K562 (cell line): ENCODE measurements around the gene CALML6. TPM values are rescaled to one million over a fixed set of nuclear protein-coding genes. Genes with fewer than 3 reads are reported as not detected.

Source experiments
- ATAC-seq: fragments of 200-7000 bp; cut with Tn5 transposase; 3 replicates; pipeline ENCODE4 v1.9.1; 2020; ENCODE audit warnings: moderate library complexity
- BruUV-seq: library from RNA; stranded (reverse); fragments of 400-500 nt; replicated peaks from 2 replicates; lab custom pipeline; 2021; lab: Mats Ljungman, UMichigan
- CTCF ChIA-PET: fragments of 300-600 bp; formaldehyde crosslinking; extraction: SDS; loops from one replicate; lab custom pipeline; 2021; ENCODE audit warnings: low intra/inter-chr PET ratio; lab: Yijun Ruan, JAX
- POLR2A ChIA-PET: fragments of 300-600, 350-650 bp; sonication (Branson Sonifier 250); formaldehyde crosslinking; extraction: SDS; loops from one replicate; lab custom pipeline; 2021; ENCODE audit warnings: antibody characterized with exemption, inconsistent platforms; lab: Yijun Ruan, JAX
- DNase-seq, 4 experiments: peaks; one replicate each; pipeline versions ENCODE4 v3.0.0 to v3.0.0-alpha.2; 2011 to 2018; ENCODE audit warnings: low spot score in 3 of 4, mixed read lengths in 3 of 4; ENCODE audit errors: extremely low read depth in 1 of 4
- FAIRE-seq: peaks from 2 replicates; lab custom pipeline; 2011; peaks lifted over from hg19 to GRCh38; lab: Jason Lieb, UNC
- H2AFZ ChIP-seq: 2 replicates; pipeline ENCODE4 v1.6.0; 2011; ENCODE audit warnings: low read depth, low read length, control low read depth, inconsistent platforms
- H3K27ac ChIP-seq: fragments of 200-600 bp; 3 replicates; pipeline ENCODE4 v1.8.0; 2011; ENCODE audit warnings: low read depth, mild to moderate bottlenecking, control low read depth, inconsistent platforms, low read length, moderate library complexity, mixed read lengths; ENCODE audit errors: extremely low read depth
- H3K27me3 ChIP-seq, 2 experiments: fragments of 300-600 bp in 1 of 2; 2 replicates in 1 of 2; 3 replicates in 1 of 2; pipeline versions ENCODE4 v1.6.0 to v1.8.0; 2011; ENCODE audit warnings: inconsistent platforms in 2 of 2, low read length in 2 of 2, mild to moderate bottlenecking in 1 of 2, mixed read lengths in 1 of 2, moderate library complexity in 1 of 2; ENCODE audit not compliant: control insufficient read depth in 2 of 2, insufficient read depth in 2 of 2
- H3K36me3 ChIP-seq: fragments of 300-600 bp; 3 replicates; pipeline ENCODE4 v1.8.0; 2011; ENCODE audit warnings: mild to moderate bottlenecking, low read length, inconsistent platforms; ENCODE audit not compliant: control insufficient read depth, insufficient read depth
- H3K4me1 ChIP-seq, 2 experiments: fragments of 200-600 bp in 1 of 2; replicated peaks in 1 of 2; 2 replicates in 1 of 2; 3 replicates in 1 of 2; pipeline versions ENCODE4 v1.5.1 to v1.8.0; 2011; ENCODE audit warnings: inconsistent platforms in 2 of 2, low read length in 2 of 2, mild to moderate bottlenecking in 1 of 2, mixed read lengths in 1 of 2, moderate library complexity in 1 of 2; ENCODE audit not compliant: control insufficient read depth in 2 of 2, insufficient read depth in 2 of 2
- H3K4me2 ChIP-seq: 2 replicates; pipeline ENCODE4 v1.6.1; 2011; ENCODE audit warnings: low read length, control low read depth, inconsistent platforms, mixed read lengths; ENCODE audit not compliant: insufficient read depth
- H3K4me3 ChIP-seq: fragments of 200-600 bp; sonication (generic), shearing (Covaris generic); 2 replicates; pipeline ENCODE4 v1.5.1; 2016; ENCODE audit warnings: control low read depth, inconsistent platforms
- H3K79me2 ChIP-seq: fragments of 200-600 bp; 3 replicates; pipeline ENCODE4 v1.8.0; 2011; ENCODE audit warnings: low read length, inconsistent platforms; ENCODE audit not compliant: control insufficient read depth, insufficient read depth
- H3K9ac ChIP-seq, 2 experiments: 2 replicates each; pipeline versions ENCODE4 v1.6.0 to v1.6.1; 2011; ENCODE audit warnings: low read depth in 2 of 2, low read length in 2 of 2, control low read depth in 1 of 2, inconsistent platforms in 1 of 2, mild to moderate bottlenecking in 1 of 2, mixed read lengths in 1 of 2; ENCODE audit not compliant: insufficient read depth in 1 of 2
- H3K9me1 ChIP-seq: one replicate; pipeline ENCODE4 v1.6.0; 2011; ENCODE audit warnings: inconsistent platforms, mild to moderate bottlenecking, low read length, moderate library complexity; ENCODE audit not compliant: control insufficient read depth, insufficient read depth
- H3K9me3 ChIP-seq: replicated peaks from 2 replicates; pipeline ENCODE4 v1.5.1; 2011; ENCODE audit warnings: low read depth, low read length, inconsistent platforms; ENCODE audit not compliant: control insufficient read depth, insufficient read depth
- H4K20me1 ChIP-seq: replicated peaks from 2 replicates; pipeline ENCODE4 v1.6.1; 2011; ENCODE audit warnings: low read length, inconsistent platforms, mixed read lengths; ENCODE audit not compliant: control insufficient read depth, insufficient read depth
- C11orf30 ChIP-seq: fragments of 450-650 bp; IDR thresholded peaks from 2 replicates; pipeline ENCODE4 v1.6.1; 2016; ENCODE audit warnings: low read depth, mild to moderate bottlenecking
- CBFA2T3 ChIP-seq: fragments of 450-650 bp; IDR thresholded peaks from 2 replicates; pipeline ENCODE4 v1.6.1; 2017
- HMBOX1 ChIP-seq: sonication (generic); IDR thresholded peaks from 2 replicates; pipeline ENCODE4 v1.6.1; 2016
- KAT7 ChIP-seq: sonication (generic); formaldehyde crosslinking; IDR thresholded peaks from 2 replicates; pipeline ENCODE4 v1.8.0; 2022; ENCODE audit warnings: missing genetic modification reagents, mild to moderate bottlenecking, borderline replicate concordance
- MTA2 ChIP-seq: fragments of 450-650 bp; IDR thresholded peaks from 2 replicates; pipeline ENCODE4 v1.6.1; 2016; ENCODE audit warnings: low read depth
- NR2C2 ChIP-seq, 2 experiments: fragments of 200-800 bp in 1 of 2; sonication (Bioruptor generic) in 1 of 2; sonication (generic) in 1 of 2; formaldehyde crosslinking in 1 of 2; IDR thresholded peaks; 2 replicates each; pipeline versions ENCODE4 v1.6.1 to v1.8.0; 2016 to 2022; ENCODE audit warnings: mild to moderate bottlenecking in 1 of 2, missing compliant biosample characterization in 1 of 2, missing genetic modification characterization in 1 of 2, missing genetic modification reagents in 1 of 2
- POLR2B ChIP-seq: fragments of 450-650 bp; IDR thresholded peaks from 2 replicates; pipeline ENCODE4 v1.6.1; 2018; ENCODE audit warnings: low read depth; ENCODE audit not compliant: partially characterized antibody
- POLR2H ChIP-seq: IDR thresholded peaks from 2 replicates; pipeline ENCODE4 v1.6.1; 2016; ENCODE audit warnings: missing genetic modification characterization, low read depth, mild to moderate bottlenecking, control low read depth, missing compliant biosample characterization, moderate library complexity
- ZBTB7A ChIP-seq: IDR thresholded peaks from 2 replicates; pipeline ENCODE4 v1.6.1; 2011; ENCODE audit warnings: low read depth, mild to moderate bottlenecking, low read length, moderate library complexity, borderline replicate concordance; ENCODE audit not compliant: control insufficient read depth
- ZEB2 ChIP-seq: fragments of 450-650 bp; IDR thresholded peaks from 2 replicates; pipeline ENCODE4 v1.6.1; 2016
- ZNF121 ChIP-seq: sonication (generic); formaldehyde crosslinking; conservative IDR thresholded peaks from 2 replicates; pipeline ENCODE4 v1.8.0; 2022; ENCODE audit warnings: missing genetic modification reagents
- ZNF253 ChIP-seq: fragments of 250-450 bp; sonication (Bioruptor Pico); conservative IDR thresholded peaks from 2 replicates; pipeline ENCODE4 v1.6.1; 2021; ENCODE audit warnings: mild to moderate bottlenecking
- ZNF695 ChIP-seq: fragments of 450-650 bp; formaldehyde crosslinking; IDR thresholded peaks from 2 replicates; pipeline ENCODE4 v1.4.0; 2020; ENCODE audit warnings: mild to moderate bottlenecking, moderate library complexity
- ZSCAN29 ChIP-seq: fragments of 450-650 bp; IDR thresholded peaks from 2 replicates; pipeline ENCODE4 v1.6.1; 2017
- WGBS: fragments of 100-300 bp; shearing (Covaris generic); methylation state at CpG from one replicate; pipeline ENCODE4 v1.1.6; 2016; ENCODE audit warnings: low coverage, mixed read lengths; ENCODE audit not compliant: insufficient coverage; ENCODE audit errors: missing lambda C conversion rate; 5-methylcytosine and 5-hydroxymethylcytosine counted together
- in situ Hi-C: fragments of 300-500 bp; cut with MboI; formaldehyde crosslinking; loops from 4 replicates; pipeline ENCODE4 v1.15.0; 2018; ENCODE audit warnings: inconsistent platforms, mixed read lengths
- intact Hi-C: fragments of 100-400 bp; cut with micrococcal nuclease; formaldehyde crosslinking; loops from 2 replicates; pipeline ENCODE4 v1.14.2; 2022
- polyA plus RNA-seq, 8 experiments: library from polyadenylated mRNA; depleted of rRNA in 4 of 8; stranded (reverse) in 5 of 8; unstranded in 3 of 8; fragments of >200 nt; fragmentation: Nextera tagmentation in 2 of 8; fragmentation: Illumina TruSeq in 1 of 8; extraction: Ambion mirVana in 2 of 8; extraction: Trizol in 1 of 8; gene quantifications; 2 replicates each; pipeline versions ENCODE4 v1.2.1 to v1.2.3, GENCODE V29; 2011 to 2014; ENCODE audit warnings: inconsistent platforms in 1 of 8, missing spikeins in 1 of 8
- total RNA-seq, 7 experiments: library from RNA; depleted of rRNA in 6 of 7; stranded (reverse); fragments of >200 nt in 6 of 7; fragmentation: Illumina TruSeq in 2 of 7; extraction: Trizol in 2 of 7; gene quantifications; 2 replicates each; pipeline versions ENCODE4 v1.2.1 to v1.2.3, GENCODE V29; 2011 to 2021; ENCODE audit warnings: low replicate concordance in 1 of 7

Gene CALML6
- total and polyA plus RNA-seq, 9 of the 15 experiments (the other 6 are each of a cell fraction or from before 2014, with no cell fraction given) = 0.14 TPM; not detected in 8

DNA sequence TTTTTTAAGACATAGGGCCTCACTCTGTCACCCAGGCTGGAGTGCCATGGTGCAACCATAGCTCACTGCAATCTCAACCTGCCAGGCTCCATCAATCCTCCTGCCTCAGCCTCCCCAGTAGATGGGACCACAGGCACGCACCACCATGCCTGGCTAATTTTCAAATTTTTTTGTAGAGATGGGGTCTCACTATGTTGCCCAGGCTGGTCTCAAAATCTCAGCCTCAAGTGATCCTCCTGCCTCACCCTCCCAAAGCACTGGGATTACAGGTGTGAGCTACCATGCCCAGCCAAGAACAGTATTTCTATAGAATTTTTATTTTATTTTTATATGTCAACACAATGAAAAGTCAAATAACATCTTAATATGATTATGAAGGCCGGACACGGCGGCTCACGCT, 35.1 kb upstream of the CALML6 start:
- DNase-seq (no peak), ATAC-seq (no peak), FAIRE-seq (no peak)
- WGBS = 89% methylated on average over 5 of the region's 5 CpGs
- peaks cover 22% of the 10 kb centered on the region for H3K9me1 ChIP-seq
- no peak overlapping the region for H3K4me2 ChIP-seq
- POLR2A ChIA-PET = interaction anchor here (0.6 to 1.5 kb wide), 4 partner anchors 14 to 155 kb away, joined by 3 to 5 read pairs (median 4); no protein-coding TSS in a partner anchor
- TF ChIP-seq ZNF121 (CRISPR knock-in tag) = peak; percentile 84
- no peak for TF ChIP-seq ZEB2
- peaks cover 92% of the 10 kb centered on the region for H3K79me2 ChIP-seq
- in situ Hi-C loops = no loop called here
- BruUV-seq = no TSS peak
- H2AFZ ChIP-seq = no peak overlapping the region
- H3K4me1 ChIP-seq = peaks cover 29 to 40% of the 10 kb centered on the region in 2 experiments; a peak in 4 of 5 replicates
- peaks cover 73% of the 10 kb centered on the region for H4K20me1 ChIP-seq
- intact Hi-C loops = no loop called here
- no peaks in the 10 kb centered on the region for H3K27me3 ChIP-seq
- no peak overlapping the region for H3K4me3 ChIP-seq
- H3K27ac ChIP-seq = no peak overlapping the region
- no peaks in the 10 kb centered on the region for H3K9me3 ChIP-seq
- H3K36me3 ChIP-seq = peaks cover 47% of the 10 kb centered on the region
- H3K9ac ChIP-seq = no peak overlapping the region
- CTCF ChIA-PET = no interaction called here

DNA sequence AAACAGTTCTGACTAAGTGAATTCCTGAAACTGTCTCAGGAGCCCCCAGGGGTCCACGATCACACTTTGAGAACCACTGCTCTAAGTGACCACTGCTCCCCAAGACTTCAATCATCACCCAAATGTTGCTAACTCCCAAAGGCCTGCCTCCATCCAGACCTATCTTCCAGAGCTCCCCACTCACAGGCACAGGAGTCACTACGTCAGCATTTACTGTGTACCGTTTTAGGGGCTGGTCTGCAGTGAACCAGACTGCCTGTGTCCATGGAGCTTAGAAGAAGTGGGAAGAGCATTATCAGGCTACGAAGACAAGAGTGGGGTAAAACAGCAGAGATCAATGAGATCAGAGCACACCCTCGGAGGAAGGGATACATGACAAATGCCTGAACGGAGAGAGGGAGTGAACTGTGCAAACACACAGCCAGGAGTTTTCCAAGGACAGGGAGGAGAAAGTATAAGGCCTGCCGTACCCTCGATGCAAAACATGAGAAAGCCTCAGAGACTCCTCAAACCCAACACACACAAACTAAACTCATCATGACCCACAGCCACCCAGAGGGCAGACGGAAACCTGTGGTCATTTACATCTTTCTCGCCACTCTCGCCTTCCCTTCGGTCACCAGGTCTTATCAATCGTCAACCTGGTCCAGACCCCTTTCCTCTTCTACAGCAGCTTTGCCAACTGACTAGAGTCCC, 34.3 kb upstream of the CALML6 start:
- peaks cover 73% of the 10 kb centered on the region for H4K20me1 ChIP-seq
- H3K27ac ChIP-seq = no peak overlapping the region
- H3K4me1 ChIP-seq = peaks cover 29 to 40% of the 10 kb centered on the region in 2 experiments; a peak in 4 of 5 replicates
- H2AFZ ChIP-seq = no peak overlapping the region
- ChIA-PET POLR2A (interaction anchor here (0.6 to 3.9 kb wide), 6 partner anchors 10 to 156 kb away, joined by 3 to 35 read pairs (median 4); partner anchors contain the start of gene CDK11A), CTCF (no interaction called here)
- WGBS = 38% methylated on average over 13 of the region's 13 CpGs
- H3K9me3 ChIP-seq = no peaks in the 10 kb centered on the region
- FAIRE-seq (peak; percentile 65), DNase-seq (peak in 1 of 4 experiments; percentile 50), ATAC-seq (peak; percentile 24)
- H3K9ac ChIP-seq = peak overlapping the region in 1 of 2 experiments; percentile 39; a peak in 1 of 4 replicates
- BruUV-seq = TSS peak; percentile 20
- H3K4me3 ChIP-seq = no peak overlapping the region
- 0 out of 2 replicates have a peak overlapping the region, but pooled peaks have one; percentile 9 for H3K4me2 ChIP-seq
- H3K36me3 ChIP-seq = peaks cover 39% of the 10 kb centered on the region
- H3K9me1 ChIP-seq = peaks cover 22% of the 10 kb centered on the region
- no peaks in the 10 kb centered on the region for H3K27me3 ChIP-seq
- in situ Hi-C loops = no loop called here
- H3K79me2 ChIP-seq = peaks cover 89% of the 10 kb centered on the region
- intact Hi-C loops = no loop called here
- TF ChIP-seq NR2C2 (CRISPR knock-in tag; IDR thresholded peaks at IDR 0.05) = no peak
- no peak for TF ChIP-seq NR2C2 (tag; IDR thresholded peaks at IDR 0.05)
- peak; percentile 25 for TF ChIP-seq POLR2B
- no peak for TF ChIP-seq POLR2H
- no peak for TF ChIP-seq MTA2
- no peak for TF ChIP-seq ZNF695 (CRISPR knock-in tag)
- TF ChIP-seq C11orf30 = peak; percentile 43; the same call in 1 of the 2 replicates
- no peak for TF ChIP-seq ZNF253
- TF ChIP-seq HMBOX1 = 0 out of 2 replicates have a peak, but pooled peaks have one; percentile 15
- no peak for TF ChIP-seq KAT7
- TF ChIP-seq ZBTB7A = peak; percentile 20; the same call in 1 of the 2 replicates
- TF ChIP-seq CBFA2T3 = peak; percentile 59
- no peak for TF ChIP-seq ZSCAN29
